B cell (primary cell): Measurements from ENCODE around the gene SERPINI2. TPM values are rescaled to one million over a fixed set of nuclear protein-coding genes. Genes with fewer than 3 reads are reported as not detected.

Source experiments
- ATAC-seq: fragments of 200-7000 bp; cut with Tn5 transposase; one replicate; pipeline ENCODE4 v1.10.0; 2021; ENCODE audit warnings: low read depth, mild to moderate bottlenecking, moderate number of reproducible peaks, moderate library complexity
- CTCF ChIA-PET: fragments of 350-600 bp; sonication (Branson Sonifier 250); formaldehyde crosslinking; loops from one replicate; lab custom pipeline; 2021; ENCODE audit warnings: antibody characterized with exemption, inconsistent platforms; lab: Charles Lee
- POLR2A ChIA-PET: fragments of 350-600 bp; sonication (Branson Sonifier 250); formaldehyde crosslinking; loops from one replicate; lab custom pipeline; 2021; ENCODE audit warnings: antibody characterized with exemption; lab: Charles Lee
- DNase-seq: peaks from one replicate; pipeline ENCODE4 v3.0.0; 2013
- H2AFZ ChIP-seq: 2 replicates; pipeline ENCODE4 v1.6.1; 2012; ENCODE audit warnings: mild to moderate bottlenecking, low read depth, low read length; ENCODE audit not compliant: insufficient read depth, poor library complexity, severe bottlenecking
- H3K27ac ChIP-seq, 2 donors: 1 replicate in 1 of 2; 2 replicates in 1 of 2; pipeline ENCODE4 v1.5.1; 2012 to 2013; ENCODE audit warnings: low read length in 2 of 2, mild to moderate bottlenecking in 2 of 2, moderate library complexity in 1 of 2
- H3K27me3 ChIP-seq, 4 experiments: fragments of 200-600 bp in 1 of 4; sonication (generic) in 1 of 4; replicated peaks in 1 of 4; 1 replicate in 2 of 4; 2 replicates in 2 of 4; pipeline versions ENCODE4 v1.6.1 to v1.7.0; 2013 to 2016; ENCODE audit warnings: low read length in 3 of 4, mild to moderate bottlenecking in 2 of 4, mixed read lengths in 1 of 4, moderate library complexity in 1 of 4; ENCODE audit not compliant: insufficient read depth in 4 of 4, control insufficient read depth in 3 of 4; ENCODE audit errors: control extremely low read depth in 1 of 4
- H3K36me3 ChIP-seq, 2 experiments: replicated peaks in 1 of 2; 1 replicate in 1 of 2; 2 replicates in 1 of 2; pipeline versions ENCODE4 v1.6.1 to v1.7.1; 2013; ENCODE audit warnings: low read length in 1 of 2; ENCODE audit not compliant: insufficient read depth in 2 of 2, control insufficient read depth in 1 of 2; ENCODE audit errors: control extremely low read depth in 1 of 2, extremely low read depth in 1 of 2
- H3K4me1 ChIP-seq, 2 donors: fragments of 200-600 bp in 1 of 2; sonication (generic) in 1 of 2; 1 replicate in 1 of 2; 2 replicates in 1 of 2; pipeline versions ENCODE4 v1.5.1 to v1.6.1; 2013 to 2017; ENCODE audit warnings: low read length in 2 of 2; ENCODE audit not compliant: control insufficient read depth in 2 of 2, insufficient read depth in 2 of 2
- H3K4me2 ChIP-seq: replicated peaks from 2 replicates; pipeline ENCODE3; 2012; ENCODE audit warnings: mild to moderate bottlenecking, low read depth, low read length; ENCODE audit not compliant: poor library complexity, severe bottlenecking
- H3K4me3 ChIP-seq, 5 experiments: fragments of 200-600 bp in 1 of 5; sonication (generic) in 1 of 5; 1 replicate in 3 of 5; 2 replicates in 2 of 5; pipeline versions ENCODE4 v1.5.1 to v1.7.0; 2011 to 2016; ENCODE audit warnings: low read length in 4 of 5, mild to moderate bottlenecking in 4 of 5, low read depth in 2 of 5, control low read depth in 1 of 5, moderate library complexity in 1 of 5; ENCODE audit not compliant: insufficient read depth in 1 of 5; ENCODE audit errors: control extremely low read depth in 1 of 5, extremely low read depth in 1 of 5
- H3K79me2 ChIP-seq: fragments of 200-600 bp; sonication (generic); one replicate; pipeline ENCODE4 v1.6.0; 2016; ENCODE audit warnings: low read length; ENCODE audit not compliant: control insufficient read depth, insufficient read depth
- H3K9ac ChIP-seq: fragments of 200-600 bp; sonication (generic); 2 replicates; pipeline ENCODE4 v1.6.1; 2017; ENCODE audit warnings: mild to moderate bottlenecking, low read length, moderate library complexity
- H3K9me3 ChIP-seq, 3 donors: one replicate each; pipeline versions ENCODE4 v1.6.1 to v1.7.1; 2013; ENCODE audit warnings: low read length in 2 of 3; ENCODE audit not compliant: control insufficient read depth in 2 of 3, insufficient read depth in 1 of 3; ENCODE audit errors: control extremely low read depth in 1 of 3
- H4K20me1 ChIP-seq: 2 replicates; pipeline ENCODE4 v1.6.0; 2012; ENCODE audit warnings: mild to moderate bottlenecking, low read length; ENCODE audit not compliant: insufficient read depth, control insufficient read depth, poor library complexity, severe bottlenecking
- H3K27ac Mint-ChIP-seq: one replicate; pipeline ENCODE4 v1.8.0; 2021; ENCODE audit warnings: mixed read lengths
- H3K27me3 Mint-ChIP-seq: one replicate; pipeline ENCODE4 v1.8.0; 2021; ENCODE audit warnings: mixed read lengths
- H3K4me1 Mint-ChIP-seq: one replicate; pipeline ENCODE4 v1.8.0; 2021; ENCODE audit warnings: mixed read lengths
- H3K4me3 Mint-ChIP-seq: one replicate; pipeline ENCODE4 v1.8.0; 2021; ENCODE audit warnings: mixed read lengths
- H3K9me3 Mint-ChIP-seq: one replicate; pipeline ENCODE4 v1.8.0; 2022; ENCODE audit warnings: mixed read lengths; ENCODE audit not compliant: insufficient read depth
- CTCF ChIP-seq: fragments of 200-600 bp; IDR thresholded peaks from one replicate; pipeline ENCODE4 v1.8.0; 2022; ENCODE audit warnings: antibody characterized with exemption, mild to moderate bottlenecking
- EZH2 ChIP-seq: IDR thresholded peaks from 2 replicates; pipeline ENCODE4 v1.6.1; 2012; ENCODE audit warnings: borderline replicate concordance, low read depth, mild to moderate bottlenecking, moderate library complexity, low read length; ENCODE audit not compliant: insufficient read depth, poor library complexity, severe bottlenecking
- WGBS: methylation state at CpG from one replicate; pipeline ENCODE4 v1.1.5; 2013; ENCODE audit warnings: missing lambda C conversion rate; ENCODE audit not compliant: insufficient coverage; 5-methylcytosine and 5-hydroxymethylcytosine counted together
- intact Hi-C: fragments of 100-400 bp; cut with micrococcal nuclease; formaldehyde crosslinking; loops from one replicate; pipeline ENCODE4 v1.10.0; 2022
- polyA plus RNA-seq: library from polyadenylated mRNA; depleted of rRNA; stranded (reverse); fragments of >200 nt; gene quantifications from 2 replicates; pipeline ENCODE4 v1.2.3, GENCODE V29; 2012
- total RNA-seq, 2 donors: library from RNA; stranded (reverse); fragments of 120-200 nt in 1 of 2; gene quantifications; 1 replicate in 1 of 2; 2 replicates in 1 of 2; pipeline versions ENCODE4 v1.2.3 to v1.2.4, GENCODE V29; 2013 to 2022

The SERPINI2 gene
- total and polyA plus RNA-seq, 2 donors (not counting 1 experiment from before 2014, with no cell fraction given) = not detected

GRCh38 chr3:167451282-167451681, 22.6 kb downstream of the SERPINI2 start:
- H3K9me3 Mint-ChIP-seq = no peaks in the 10 kb centered on the region
- Histone ChIP-seq H3K4me3 (no peak overlapping the region), H3K27me3 (no peaks in the 10 kb centered on the region), H3K9ac (no peak overlapping the region), H3K27ac (no peak overlapping the region), H3K79me2 (no peaks in the 10 kb centered on the region), H3K9me3 (no peaks in the 10 kb centered on the region), H2AFZ (no peak overlapping the region), H3K36me3 (no peaks in the 10 kb centered on the region), H4K20me1 (no peaks in the 10 kb centered on the region), H3K4me2 (no peak overlapping the region), H3K4me1 (no peaks in the 10 kb centered on the region)
- TF ChIP-seq EZH2 = no peak
- TF ChIP-seq CTCF = no peak
- ATAC-seq = no peak
- CTCF ChIA-PET = no interaction called here
- no peak overlapping the region for H3K27ac Mint-ChIP-seq
- DNase-seq = no peak
- POLR2A ChIA-PET = no interaction called here
- intact Hi-C loops = no loop called here
- H3K4me3 Mint-ChIP-seq = no peak overlapping the region
- peaks cover 6% of the 10 kb centered on the region for H3K4me1 Mint-ChIP-seq
- H3K27me3 Mint-ChIP-seq = no peaks in the 10 kb centered on the region
- no CpG with 5 or more reads among the region's 1 CpG for WGBS

- ChIA-PET CTCF (no interaction called here), POLR2A (no interaction called here)
- no peak overlapping the region for H3K27ac ChIP-seq
- no peak overlapping the region for H3K27ac Mint-ChIP-seq
- no peak overlapping the region for H3K9ac ChIP-seq
- no peaks in the 10 kb centered on the region for H3K27me3 Mint-ChIP-seq
- H3K79me2 ChIP-seq = no peaks in the 10 kb centered on the region
- H3K9me3 ChIP-seq = no peaks in the 10 kb centered on the region
- H2AFZ ChIP-seq = no peak overlapping the region
- WGBS = no CpG with 5 or more reads among the region's 2 CpGs
- H3K36me3 ChIP-seq = no peaks in the 10 kb centered on the region
- no peaks in the 10 kb centered on the region for H3K27me3 ChIP-seq
- intact Hi-C loops = no loop called here
- H3K4me2 ChIP-seq = no peak overlapping the region
- H3K4me1 ChIP-seq = no peaks in the 10 kb centered on the region
- H3K9me3 Mint-ChIP-seq = no peaks in the 10 kb centered on the region
- H3K4me3 Mint-ChIP-seq = no peak overlapping the region
- ATAC-seq (no peak), DNase-seq (no peak)
- H4K20me1 ChIP-seq = no peaks in the 10 kb centered on the region
- peaks cover 6% of the 10 kb centered on the region for H3K4me1 Mint-ChIP-seq
- TF ChIP-seq EZH2 (no peak), CTCF (no peak)
- no peak overlapping the region for H3K4me3 ChIP-seq
These were observed 23.2 kb downstream of the SERPINI2 start for GRCh38 chr3:167450675-167451074.
